GM18873 (cell line): ENCODE measurements around the gene AKR7A3.
"Not testable (repeated sequence)": the region's sequence is repeated elsewhere in the genome, so short reads cannot be mapped to it uniquely, and the experiment has no call there.

Experiments
- ATAC-seq: cut with Tn5 transposase; IDR thresholded peaks from one replicate; pipeline ENCODE4 v1.9.1; 2021; ENCODE audit warnings: mild to moderate bottlenecking, moderate library complexity, moderate number of reproducible peaks; ENCODE audit not compliant: unreplicated experiment, low FRiP score

AKR7A3 gene

GRCh38 chr1:19288324-19289241 lies at the start of gene AKR7A3:
AKR7A3 (minus strand) TSS chr1:19288770; CDS start chr1:19288709, 61 bp downstream.
- not testable (repeated sequence) for ATAC-seq

GRCh38 chr1:19338323-19338762 lies 49.8 kb upstream of the AKR7A3 start:
- no peak for ATAC-seq

- no peak for ATAC-seq
Observed at GRCh38 chr1:19337289-19337688, 48.7 kb upstream of the AKR7A3 start.

GRCh38 chr1:19336543-19336942 lies 48.0 kb upstream of the AKR7A3 start:
- no peak for ATAC-seq

- no peak for ATAC-seq
Observed at GRCh38 chr1:19333587-19334354, 45.2 kb upstream of the AKR7A3 start.

- no peak for ATAC-seq
Observed at GRCh38 chr1:19332832-19333231, 44.3 kb upstream of the AKR7A3 start.

- ATAC-seq = no peak
Observed at GRCh38 chr1:19331262-19331878, 42.8 kb upstream of the AKR7A3 start.

- no peak for ATAC-seq
Observed at GRCh38 chr1:19330449-19331135, 42.0 kb upstream of the AKR7A3 start.

GRCh38 chr1:19329611-19330010 lies 41.0 kb upstream of the AKR7A3 start:
- ATAC-seq = no peak

- no peak for ATAC-seq
Observed at GRCh38 chr1:19329188-19329587, 40.6 kb upstream of the AKR7A3 start.

GRCh38 chr1:19328486-19328885 lies 39.9 kb upstream of the AKR7A3 start:
- ATAC-seq = no peak

- ATAC-seq = no peak
Observed at GRCh38 chr1:19327736-19328135, 39.2 kb upstream of the AKR7A3 start.

GRCh38 chr1:19327301-19327700 lies 38.7 kb upstream of the AKR7A3 start:
- no peak for ATAC-seq

GRCh38 chr1:19326748-19327065 lies 38.1 kb upstream of the AKR7A3 start:
- ATAC-seq = no peak

GRCh38 chr1:19325958-19326747 lies 37.6 kb upstream of the AKR7A3 start:
- ATAC-seq = no peak

- ATAC-seq = no peak
Observed at GRCh38 chr1:19325368-19325957, 36.9 kb upstream of the AKR7A3 start.

GRCh38 chr1:19324665-19324990 lies 36.1 kb upstream of the AKR7A3 start:
- ATAC-seq = no peak

GRCh38 chr1:19323987-19324664 lies 35.6 kb upstream of the AKR7A3 start:
- no peak for ATAC-seq

- no peak for ATAC-seq
Observed at GRCh38 chr1:19322481-19322880, 33.9 kb upstream of the AKR7A3 start.
